ENCODE measurements around the gene PLCE1. TPM values are rescaled to one million over a fixed set of nuclear protein-coding genes. Genes with fewer than 3 reads are reported as not detected.

Gene PLCE1
- total and polyA plus RNA-seq, 2 of the 13 experiments (the other 11 are each of a cell fraction or from before 2014, with no cell fraction given): 0.04 TPM; not detected in 1

- no peaks in the 10 kb centered on the region for H3K79me2 ChIP-seq (ENCODE audit: insufficient read depth, low read length)
- TF ChIP-seq ZNF660 (CRISPR knock-in tag; IDR thresholded peaks at IDR 0.05; ENCODE audit: borderline replicate concordance, low read depth): no peak
- TF ChIP-seq MTF1 (CRISPR knock-in tag; IDR thresholded peaks at IDR 0.05): no peak
- TF ChIP-seq ZNF768 (CRISPR knock-in tag; IDR thresholded peaks at IDR 0.05): no peak
- no peak for TF ChIP-seq DNMT3B (CRISPR knock-in tag; conservative IDR thresholded peaks at IDR 0.05)
- no peak for TF ChIP-seq EZH2 (conservative IDR thresholded peaks at IDR 0.05; ENCODE audit: low read depth, low read length)
- in situ Hi-C loops (cut with HindIII; ENCODE audit: extremely low pct_ligation_motif_present, low pct_unique_long_range_greater_than_20kb): no loop called here
- POLR2A ChIA-PET: no interaction called here
- H4K20me1 ChIP-seq (ENCODE audit: insufficient read depth, low read length): no peaks in the 10 kb centered on the region
- H3K27ac ChIP-seq (ENCODE audit: extremely low read length, insufficient read depth, low read length): no peak overlapping the region
- 54% methylated on average over 12 of the region's 12 CpGs for WGBS (ENCODE audit: low lambda C conversion rate)
- DNase-seq (ENCODE audit: low spot score) (no peak), ATAC-seq (no peak), FAIRE-seq (no peak)
- no peaks in the 10 kb centered on the region for H3K36me3 ChIP-seq (replicated peaks in 1 of 2; ENCODE audit: control insufficient read depth in 1 of 2, insufficient read depth in 2 of 2, low read length in 2 of 2)
- no peak overlapping the region for H3K9ac ChIP-seq (ENCODE audit: insufficient read depth, low read depth, low read length)
- peaks cover 2 to 18% of the 10 kb centered on the region in 2 experiments; a peak in 3 of 5 replicates for H3K27me3 ChIP-seq (ENCODE audit: control insufficient read depth in 1 of 2, insufficient read depth in 2 of 2, low read length in 2 of 2)
- no peak overlapping the region for H2AFZ ChIP-seq (ENCODE audit: low read length)
- CTCF ChIA-PET (ENCODE audit: low intra/inter-chr PET ratio, low total read pairs): no interaction called here
- intact Hi-C loops (cut with micrococcal nuclease; ENCODE audit: unreplicated experiment): no loop called here
- peak overlapping the region in 2 of 3 experiments; percentile 1 to 64; a peak in 1 of 6 replicates for H3K4me3 ChIP-seq (replicated peaks in 1 of 3; ENCODE audit: insufficient read depth in 1 of 3, low read depth in 2 of 3, low read length in 3 of 3)
- BruUV-seq (replicated peaks): no TSS peak
- peaks cover 28% of the 10 kb centered on the region for H3K4me1 ChIP-seq (ENCODE audit: insufficient read depth, low read length)
- H3K9me3 ChIP-seq (ENCODE audit: low read length): no peaks in the 10 kb centered on the region
- peak overlapping the region; percentile 68 for H3K4me2 ChIP-seq (ENCODE audit: low read depth, low read length)
These were observed 689 bp downstream of the PLCE1 start for GRCh38 chr10:93994438-93994801.

DNA sequence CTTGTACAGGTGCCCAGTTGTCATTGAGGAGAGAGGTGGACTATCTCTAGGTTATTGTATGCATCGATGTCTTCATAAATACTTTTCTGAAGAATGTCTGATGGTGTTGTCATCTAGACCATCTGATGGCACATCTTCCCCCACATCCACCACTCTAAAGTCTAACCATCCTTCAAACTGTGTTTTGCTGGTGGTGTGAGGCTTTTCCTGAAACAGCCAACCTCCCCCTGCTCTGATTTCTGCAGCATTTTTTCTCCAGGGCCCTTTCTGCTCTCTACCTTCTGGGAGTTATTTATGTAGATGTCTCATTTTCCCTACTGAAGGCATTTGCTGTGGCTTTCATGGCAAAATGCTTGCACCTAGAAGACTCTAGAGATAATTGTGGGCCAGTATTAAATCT is 1.5 kb downstream of the PLCE1 start:
- peaks cover 28% of the 10 kb centered on the region for H3K4me1 ChIP-seq (ENCODE audit: insufficient read depth, low read length)
- H2AFZ ChIP-seq (ENCODE audit: low read length): no peak overlapping the region
- intact Hi-C loops (cut with micrococcal nuclease; ENCODE audit: unreplicated experiment): no loop called here
- H3K4me3 ChIP-seq (replicated peaks in 1 of 3; ENCODE audit: insufficient read depth in 1 of 3, low read depth in 2 of 3, low read length in 3 of 3): no peak overlapping the region
- BruUV-seq (replicated peaks): no TSS peak
- no peak overlapping the region for H3K27ac ChIP-seq (ENCODE audit: extremely low read length, insufficient read depth, low read length)
- no peaks in the 10 kb centered on the region for H3K36me3 ChIP-seq (replicated peaks in 1 of 2; ENCODE audit: control insufficient read depth in 1 of 2, insufficient read depth in 2 of 2, low read length in 2 of 2)
- no peaks in the 10 kb centered on the region for H3K9me3 ChIP-seq (ENCODE audit: low read length)
- TF ChIP-seq HOXA9 (CRISPR knock-in tag; IDR thresholded peaks at IDR 0.05; ENCODE audit: borderline replicate concordance) (no peak), RFXAP (CRISPR knock-in tag; IDR thresholded peaks at IDR 0.05; ENCODE audit: borderline replicate concordance) (no peak), ZFY (CRISPR knock-in tag; IDR thresholded peaks at IDR 0.05) (no peak), HMGA1 (CRISPR knock-in tag; conservative IDR thresholded peaks at IDR 0.05) (no peak), NFRKB (IDR thresholded peaks at IDR 0.05) (no peak), SNAI1 (CRISPR knock-in tag; IDR thresholded peaks at IDR 0.05; ENCODE audit: borderline replicate concordance) (no peak)
- TF ChIP-seq, protein P1, sequence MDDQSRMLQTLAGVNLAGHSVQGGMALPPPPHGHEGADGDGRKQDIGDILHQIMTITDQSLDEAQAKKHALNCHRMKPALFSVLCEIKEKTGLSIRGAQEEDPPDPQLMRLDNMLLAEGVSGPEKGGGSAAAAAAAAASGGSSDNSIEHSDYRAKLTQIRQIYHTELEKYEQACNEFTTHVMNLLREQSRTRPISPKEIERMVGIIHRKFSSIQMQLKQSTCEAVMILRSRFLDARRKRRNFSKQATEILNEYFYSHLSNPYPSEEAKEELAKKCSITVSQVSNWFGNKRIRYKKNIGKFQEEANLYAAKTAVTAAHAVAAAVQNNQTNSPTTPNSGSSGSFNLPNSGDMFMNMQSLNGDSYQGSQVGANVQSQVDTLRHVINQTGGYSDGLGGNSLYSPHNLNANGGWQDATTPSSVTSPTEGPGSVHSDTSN (CRISPR knock-in tag; IDR thresholded peaks at IDR 0.05; ENCODE audit: borderline replicate concordance): no peak
- DNase-seq (ENCODE audit: low spot score): no peak
- in situ Hi-C loops (cut with HindIII; ENCODE audit: extremely low pct_ligation_motif_present, low pct_unique_long_range_greater_than_20kb): no loop called here
- FAIRE-seq: no peak
- H3K9ac ChIP-seq (ENCODE audit: insufficient read depth, low read depth, low read length): no peak overlapping the region
- ATAC-seq: no peak
- no peaks in the 10 kb centered on the region for H3K79me2 ChIP-seq (ENCODE audit: insufficient read depth, low read length)
- peaks cover 2 to 18% of the 10 kb centered on the region in 2 experiments; a peak in 3 of 5 replicates for H3K27me3 ChIP-seq (ENCODE audit: control insufficient read depth in 1 of 2, insufficient read depth in 2 of 2, low read length in 2 of 2)
- CTCF ChIA-PET (ENCODE audit: low intra/inter-chr PET ratio, low total read pairs): no interaction called here
- 38% methylated on average over 1 of the region's 1 CpG for WGBS (ENCODE audit: low lambda C conversion rate)
- no peak overlapping the region for H3K4me2 ChIP-seq (ENCODE audit: low read depth, low read length)
- no peaks in the 10 kb centered on the region for H4K20me1 ChIP-seq (ENCODE audit: insufficient read depth, low read length)
- POLR2A ChIA-PET: no interaction called here
